A549 (cell line): ENCODE results near the gene KCNQ2. TPM values are rescaled to one million over a fixed set of nuclear protein-coding genes. Genes with fewer than 3 reads are reported as not detected.

Experiments used
- ATAC-seq, 2 experiments: fragments of 200-7000 bp in 1 of 2; fragments of >200 bp in 1 of 2; cut with Nextera tagmentation in 1 of 2; cut with Tn5 transposase in 1 of 2; 3 replicates each; pipeline versions ENCODE4 v1.8.0 to v1.9.1; 2018 to 2020; ENCODE audit warnings: mild to moderate bottlenecking in 1 of 2, moderate library complexity in 1 of 2
- CTCF ChIA-PET: fragments of 300-600 bp; sonication (Branson Sonifier 250); formaldehyde crosslinking; extraction: SDS; loops from one replicate; lab custom pipeline; 2021; ENCODE audit warnings: antibody characterized with exemption, inconsistent platforms; lab: Yijun Ruan, JAX
- POLR2A ChIA-PET: fragments of 350-600 bp; formaldehyde crosslinking; extraction: SDS; loops from one replicate; lab custom pipeline; 2021; ENCODE audit warnings: antibody characterized with exemption, inconsistent platforms; lab: Yijun Ruan, JAX
- DNase-seq, 2 experiments: peaks; one replicate each; pipeline versions ENCODE4 v3.0.0 to v3.0.0-alpha.2; 2011 to 2016; ENCODE audit warnings: low read depth in 1 of 2, low spot score in 1 of 2
- FAIRE-seq: peaks from 2 replicates; lab custom pipeline; 2011; peaks lifted over from hg19 to GRCh38; lab: Jason Lieb, UNC
- H3K27ac ChIP-seq, 2 experiments: fragments of >200 bp; sonication (Bioruptor Twin); formaldehyde crosslinking; 3 replicates each; pipeline ENCODE4 v1.5.1; 2016 to 2017
- H3K4me1 ChIP-seq: fragments of >200 bp; sonication (Bioruptor Twin); formaldehyde crosslinking; 3 replicates; pipeline ENCODE4 v1.6.1; 2016
- H3K4me2 ChIP-seq: fragments of >200 bp; sonication (Bioruptor Twin); formaldehyde crosslinking; 3 replicates; pipeline ENCODE4 v1.6.1; 2016
- H3K4me3 ChIP-seq: fragments of >200 bp; sonication (Bioruptor Twin); formaldehyde crosslinking; 3 replicates; pipeline ENCODE4 v1.5.1; 2016
- H3K9me3 ChIP-seq: fragments of >200 bp; sonication (Bioruptor Twin); formaldehyde crosslinking; 3 replicates; pipeline ENCODE4 v1.6.1; 2016
- CBX2 ChIP-seq: fragments of 200-600 bp; sonication (generic); IDR thresholded peaks from 2 replicates; pipeline ENCODE4 v1.6.1; 2016; ENCODE audit warnings: low read depth, mild to moderate bottlenecking, borderline replicate concordance
- CEBPB ChIP-seq, 2 experiments: fragments of >200 bp in 1 of 2; sonication (Bioruptor Twin) in 1 of 2; formaldehyde crosslinking in 1 of 2; IDR thresholded peaks; 2 replicates each; pipeline ENCODE4 v1.6.1; 2012 to 2016
- EHMT2 ChIP-seq: fragments of 200-600 bp; sonication (generic); IDR thresholded peaks from 2 replicates; pipeline ENCODE4 v1.6.1; 2016; ENCODE audit warnings: antibody characterized with exemption, low read depth, mild to moderate bottlenecking, moderate library complexity
- FOSL2 ChIP-seq, 2 experiments: fragments of 450-650 bp in 1 of 2; fragments of >200 bp in 1 of 2; sonication (Bioruptor Twin) in 1 of 2; formaldehyde crosslinking; IDR thresholded peaks; 2 replicates each; pipeline versions ENCODE4 v1.5.0 to v1.6.1; 2016 to 2020; ENCODE audit warnings: mild to moderate bottlenecking in 1 of 2, moderate library complexity in 1 of 2
- GATA3 ChIP-seq: IDR thresholded peaks from 2 replicates; pipeline ENCODE4 v1.6.1; 2012; ENCODE audit warnings: borderline replicate concordance
- HOXB13 ChIP-seq: fragments of 250-450 bp; sonication (Bioruptor Pico); IDR thresholded peaks from 2 replicates; pipeline ENCODE4 v1.5.0; 2020; ENCODE audit warnings: low read depth, mild to moderate bottlenecking, moderate library complexity
- JUNB ChIP-seq: fragments of >200 bp; sonication (Bioruptor Twin); formaldehyde crosslinking; IDR thresholded peaks from 2 replicates; pipeline ENCODE4 v1.6.1; 2016
- KDM5A ChIP-seq: fragments of 200-600 bp; sonication (generic); IDR thresholded peaks from 2 replicates; pipeline ENCODE4 v1.6.1; 2016; ENCODE audit warnings: antibody characterized with exemption, mild to moderate bottlenecking
- MAZ ChIP-seq: fragments of 150-350 bp; IDR thresholded peaks from 2 replicates; pipeline ENCODE4 v1.6.1; 2014; ENCODE audit warnings: antibody characterized with exemption, low read depth, low read length, borderline replicate concordance
- POLR2AphosphoS2 ChIP-seq: conservative IDR thresholded peaks from 2 replicates; pipeline ENCODE4 v1.6.1; 2012; ENCODE audit warnings: low read length, improper control_type of control experiment, inconsistent platforms
- RFX5 ChIP-seq: fragments of 450-650 bp; IDR thresholded peaks from 2 replicates; pipeline ENCODE4 v1.7.1; 2014; ENCODE audit warnings: antibody characterized with exemption, mild to moderate bottlenecking, moderate library complexity
- SMC3 ChIP-seq: fragments of >200 bp; sonication (Bioruptor Twin); formaldehyde crosslinking; IDR thresholded peaks from 3 replicates; pipeline ENCODE4 v1.6.1; 2018; ENCODE audit warnings: inconsistent platforms
- SREBF2 ChIP-seq: fragments of 450-650 bp; IDR thresholded peaks from 2 replicates; pipeline ENCODE4 v1.6.1; 2014; ENCODE audit warnings: mild to moderate bottlenecking, moderate library complexity
- TFCP2L1 ChIP-seq: fragments of 250-450 bp; sonication (Bioruptor Pico); IDR thresholded peaks from 2 replicates; pipeline ENCODE4 v1.5.0; 2021; ENCODE audit warnings: mild to moderate bottlenecking
- TP53 ChIP-seq: fragments of 250-450 bp; sonication (Bioruptor Pico); IDR thresholded peaks from 2 replicates; pipeline ENCODE4 v1.5.0; 2021; ENCODE audit warnings: mild to moderate bottlenecking, moderate library complexity
- ZC3H11A ChIP-seq: fragments of 450-650 bp; IDR thresholded peaks from 2 replicates; pipeline ENCODE4 v1.6.1; 2014; ENCODE audit warnings: antibody characterized with exemption, mild to moderate bottlenecking
- ZFP36 ChIP-seq: fragments of 450-650 bp; IDR thresholded peaks from 2 replicates; pipeline ENCODE4 v1.6.1; 2014; ENCODE audit warnings: borderline replicate concordance; ENCODE audit not compliant: partially characterized antibody
- ZSCAN20 ChIP-seq: fragments of 250-450 bp; sonication (Bioruptor Pico); IDR thresholded peaks from 2 replicates; pipeline ENCODE4 v1.8.0; 2022; ENCODE audit warnings: mild to moderate bottlenecking, moderate library complexity
- WGBS: methylation state at CpG from one replicate; pipeline ENCODE4 v1.1.6; 2017; ENCODE audit errors: missing lambda C conversion rate; 5-methylcytosine and 5-hydroxymethylcytosine counted together
- polyA plus RNA-seq, 4 experiments: library from polyadenylated mRNA; depleted of rRNA in 3 of 4; stranded (reverse); fragments of >200 nt; fragmentation: RNase III in 1 of 4; extraction: RNeasy Plus Mini Kit Qiagen cat#74134 plus additional on column Dnase treatment in 1 of 4; gene quantifications; 2 replicates in 3 of 4; 3 replicates in 1 of 4; pipeline ENCODE4 v1.2.3, GENCODE V29; 2011 to 2017
- TF ChIP-seq, protein P1 (sequence below): fragments of 250-450 bp; sonication (Bioruptor Pico); IDR thresholded peaks from 2 replicates; pipeline ENCODE4 v1.5.0; 2020; ENCODE audit warnings: low read depth, mild to moderate bottlenecking, moderate library complexity
- TF ChIP-seq, protein P2 (sequence below): fragments of 200-600 bp; sonication (generic); IDR thresholded peaks from 2 replicates; pipeline ENCODE4 v1.6.1; 2016; ENCODE audit warnings: antibody characterized with exemption, mild to moderate bottlenecking, moderate library complexity
- TF ChIP-seq, protein P3 (sequence below): fragments of 250-450 bp; sonication (Bioruptor Pico); IDR thresholded peaks from 2 replicates; pipeline ENCODE4 v1.5.0; 2021; ENCODE audit warnings: mild to moderate bottlenecking, moderate library complexity, borderline replicate concordance

The KCNQ2 gene
- polyA plus RNA-seq, 2 of the 4 experiments (the other 2 are of a cell fraction), result 0.14 to 0.36 TPM

DNA sequence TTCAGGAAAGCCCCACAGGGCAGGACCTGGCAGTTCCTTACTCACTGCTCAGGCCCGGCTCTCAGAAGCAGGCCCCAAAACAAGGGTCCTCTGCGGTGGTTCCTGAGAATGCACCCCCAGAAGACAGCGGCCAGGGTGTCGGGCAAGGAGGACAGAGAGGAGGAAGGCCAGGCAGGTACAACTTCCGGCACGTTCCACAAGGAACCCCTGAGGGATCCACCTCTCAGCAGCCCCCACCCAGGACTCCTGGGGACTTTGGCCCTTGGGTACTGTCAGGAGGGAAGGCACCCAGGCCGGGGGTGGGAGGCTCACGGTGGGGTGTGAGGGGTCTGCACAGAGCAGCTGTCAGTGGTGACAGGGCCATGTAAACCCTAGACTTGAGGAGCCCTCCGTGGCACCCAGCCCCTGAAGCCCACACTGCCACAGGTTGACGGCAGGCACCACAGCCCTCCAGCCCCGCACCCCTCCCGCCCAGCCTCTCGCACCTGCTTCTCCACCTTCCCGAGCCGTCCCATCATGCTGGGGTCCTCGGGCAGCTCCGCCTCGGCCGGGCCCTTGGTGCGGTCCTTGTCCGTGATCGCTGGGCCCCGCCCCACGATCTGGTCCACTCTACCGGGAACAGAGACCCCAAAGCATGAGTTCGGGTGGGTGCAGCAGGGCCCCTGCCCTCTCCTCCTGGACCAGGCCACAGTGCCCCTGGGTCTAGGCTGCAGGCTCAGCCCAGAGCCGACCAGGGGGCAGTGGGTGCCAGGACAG, 64.3 kb downstream of the KCNQ2 start:
- FAIRE-seq (no peak), ATAC-seq (no peak), DNase-seq (no peak)
- TF ChIP-seq CBX2 (no peak), GATA3 (no peak)
- WGBS, result 69% methylated on average over 12 of the region's 27 CpGs
- no peak overlapping the region for H3K4me2 ChIP-seq
- no peaks in the 10 kb centered on the region for H3K4me1 ChIP-seq
- CTCF ChIA-PET, result interaction anchor here (1.3 to 2.2 kb wide), 2 partner anchors 20 to 98 kb away, joined by 3 to 10 read pairs; no protein-coding TSS in a partner anchor
- POLR2A ChIA-PET, result no interaction called here
- H3K9me3 ChIP-seq, result no peaks in the 10 kb centered on the region
- no peak overlapping the region for H3K27ac ChIP-seq
- no peak overlapping the region for H3K4me3 ChIP-seq

DNA sequence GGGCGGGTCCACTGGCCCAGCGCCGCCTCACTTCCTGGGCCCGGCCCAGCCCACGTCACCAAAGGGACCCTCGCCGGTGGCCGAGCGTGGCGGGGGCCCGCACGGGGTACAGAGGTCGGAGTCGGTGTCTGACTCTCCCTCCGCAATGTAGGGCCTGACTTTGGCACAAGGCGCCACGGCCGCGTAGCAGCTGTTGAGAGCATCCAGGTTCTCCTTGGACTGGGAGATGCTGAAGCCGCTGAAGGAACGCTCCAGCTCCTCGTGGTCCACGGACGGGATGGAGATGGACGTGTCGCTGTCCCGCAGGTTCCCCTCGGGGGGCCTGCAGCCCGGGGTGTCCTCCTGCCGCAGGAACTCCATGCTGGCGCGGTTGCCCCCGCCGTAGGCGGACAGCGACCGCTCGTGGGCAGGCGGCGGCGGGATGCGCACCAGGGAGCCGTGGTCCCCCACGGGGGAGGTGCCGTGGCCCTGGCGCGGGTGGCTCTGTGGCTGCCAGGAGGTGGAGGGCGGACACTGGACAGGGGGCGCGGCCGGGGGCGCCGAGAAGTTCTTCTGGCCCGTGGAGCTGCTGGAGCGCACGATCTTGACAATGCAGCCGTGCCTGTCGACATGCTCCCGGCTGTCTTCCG, 65.7 kb downstream of the KCNQ2 start:
- FAIRE-seq (no peak), DNase-seq (no peak), ATAC-seq (no peak)
- ChIA-PET CTCF (interaction anchor here (1.7 kb wide), 1 partner anchor 30 kb away, joined by 3 read pairs; no protein-coding TSS in a partner anchor), POLR2A (no interaction called here)
- Histone ChIP-seq H3K4me3 (no peak overlapping the region), H3K27ac (no peak overlapping the region), H3K4me2 (no peak overlapping the region), H3K9me3 (no peaks in the 10 kb centered on the region), H3K4me1 (peaks cover 3% of the 10 kb centered on the region; the same call in 1 of the 3 replicates)
- 75% methylated on average over 4 of the region's 60 CpGs for WGBS
- TF ChIP-seq MAZ (no peak), SREBF2 (no peak), FOSL2 (IDR thresholded peaks at IDR 0.05) (no peak), FOSL2 (CRISPR knock-in tag; IDR thresholded peaks at IDR 0.05) (no peak), HOXB13 (CRISPR knock-in tag) (no peak), KDM5A (no peak), SMC3 (no peak), CEBPB (IDR thresholded peaks at IDR 0.05) (no peak), POLR2AphosphoS2 (no peak), JUNB (no peak), RFX5 (no peak), EHMT2 (no peak), ZSCAN20 (CRISPR knock-in tag) (no peak), ZC3H11A (no peak)
- TF ChIP-seq, protein P1, sequence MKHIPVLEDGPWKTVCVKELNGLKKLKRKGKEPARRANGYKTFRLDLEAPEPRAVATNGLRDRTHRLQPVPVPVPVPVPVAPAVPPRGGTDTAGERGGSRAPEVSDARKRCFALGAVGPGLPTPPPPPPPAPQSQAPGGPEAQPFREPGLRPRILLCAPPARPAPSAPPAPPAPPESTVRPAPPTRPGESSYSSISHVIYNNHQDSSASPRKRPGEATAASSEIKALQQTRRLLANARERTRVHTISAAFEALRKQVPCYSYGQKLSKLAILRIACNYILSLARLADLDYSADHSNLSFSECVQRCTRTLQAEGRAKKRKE, result no peak

DNA sequence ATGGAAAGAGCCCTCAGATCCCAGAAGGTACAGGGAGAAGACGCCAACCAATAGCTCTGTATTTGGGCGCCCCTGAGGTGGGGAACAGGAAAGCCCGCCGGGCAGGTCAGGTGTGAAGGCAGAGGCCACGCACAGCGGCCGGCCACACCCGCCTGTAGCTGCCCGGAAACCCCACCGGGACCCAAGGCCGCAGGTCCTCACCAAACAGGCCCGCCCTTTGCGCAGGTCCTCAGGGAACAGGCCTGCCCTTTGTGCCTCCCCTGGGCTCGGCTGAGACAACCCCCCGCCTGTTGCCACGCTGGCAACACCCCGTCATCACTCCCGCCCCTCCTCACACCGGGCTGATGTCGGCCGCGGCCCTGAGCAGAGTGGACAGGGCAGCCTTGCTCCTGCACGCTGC, 66.4 kb downstream of the KCNQ2 start:
- FAIRE-seq, result no peak
- Histone ChIP-seq H3K4me3 (no peak overlapping the region), H3K4me2 (no peak overlapping the region), H3K9me3 (no peaks in the 10 kb centered on the region), H3K4me1 (peaks cover 3% of the 10 kb centered on the region; the same call in 1 of the 3 replicates), H3K27ac (no peak overlapping the region)
- ChIA-PET POLR2A (no interaction called here), CTCF (interaction anchor here (1.7 kb wide), 1 partner anchor 29 kb away, joined by 3 read pairs; no protein-coding TSS in a partner anchor)
- TF ChIP-seq ZFP36, result no peak
- TF ChIP-seq ZSCAN20 (CRISPR knock-in tag), result no peak
- no peak for TF ChIP-seq TP53 (CRISPR knock-in tag)
- TF ChIP-seq JUNB, result no peak
- TF ChIP-seq, protein P2, sequence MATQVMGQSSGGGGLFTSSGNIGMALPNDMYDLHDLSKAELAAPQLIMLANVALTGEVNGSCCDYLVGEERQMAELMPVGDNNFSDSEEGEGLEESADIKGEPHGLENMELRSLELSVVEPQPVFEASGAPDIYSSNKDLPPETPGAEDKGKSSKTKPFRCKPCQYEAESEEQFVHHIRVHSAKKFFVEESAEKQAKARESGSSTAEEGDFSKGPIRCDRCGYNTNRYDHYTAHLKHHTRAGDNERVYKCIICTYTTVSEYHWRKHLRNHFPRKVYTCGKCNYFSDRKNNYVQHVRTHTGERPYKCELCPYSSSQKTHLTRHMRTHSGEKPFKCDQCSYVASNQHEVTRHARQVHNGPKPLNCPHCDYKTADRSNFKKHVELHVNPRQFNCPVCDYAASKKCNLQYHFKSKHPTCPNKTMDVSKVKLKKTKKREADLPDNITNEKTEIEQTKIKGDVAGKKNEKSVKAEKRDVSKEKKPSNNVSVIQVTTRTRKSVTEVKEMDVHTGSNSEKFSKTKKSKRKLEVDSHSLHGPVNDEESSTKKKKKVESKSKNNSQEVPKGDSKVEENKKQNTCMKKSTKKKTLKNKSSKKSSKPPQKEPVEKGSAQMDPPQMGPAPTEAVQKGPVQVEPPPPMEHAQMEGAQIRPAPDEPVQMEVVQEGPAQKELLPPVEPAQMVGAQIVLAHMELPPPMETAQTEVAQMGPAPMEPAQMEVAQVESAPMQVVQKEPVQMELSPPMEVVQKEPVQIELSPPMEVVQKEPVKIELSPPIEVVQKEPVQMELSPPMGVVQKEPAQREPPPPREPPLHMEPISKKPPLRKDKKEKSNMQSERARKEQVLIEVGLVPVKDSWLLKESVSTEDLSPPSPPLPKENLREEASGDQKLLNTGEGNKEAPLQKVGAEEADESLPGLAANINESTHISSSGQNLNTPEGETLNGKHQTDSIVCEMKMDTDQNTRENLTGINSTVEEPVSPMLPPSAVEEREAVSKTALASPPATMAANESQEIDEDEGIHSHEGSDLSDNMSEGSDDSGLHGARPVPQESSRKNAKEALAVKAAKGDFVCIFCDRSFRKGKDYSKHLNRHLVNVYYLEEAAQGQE, result no peak
- TF ChIP-seq TFCP2L1, result no peak
- TF ChIP-seq SREBF2, result no peak
- TF ChIP-seq, protein P3, sequence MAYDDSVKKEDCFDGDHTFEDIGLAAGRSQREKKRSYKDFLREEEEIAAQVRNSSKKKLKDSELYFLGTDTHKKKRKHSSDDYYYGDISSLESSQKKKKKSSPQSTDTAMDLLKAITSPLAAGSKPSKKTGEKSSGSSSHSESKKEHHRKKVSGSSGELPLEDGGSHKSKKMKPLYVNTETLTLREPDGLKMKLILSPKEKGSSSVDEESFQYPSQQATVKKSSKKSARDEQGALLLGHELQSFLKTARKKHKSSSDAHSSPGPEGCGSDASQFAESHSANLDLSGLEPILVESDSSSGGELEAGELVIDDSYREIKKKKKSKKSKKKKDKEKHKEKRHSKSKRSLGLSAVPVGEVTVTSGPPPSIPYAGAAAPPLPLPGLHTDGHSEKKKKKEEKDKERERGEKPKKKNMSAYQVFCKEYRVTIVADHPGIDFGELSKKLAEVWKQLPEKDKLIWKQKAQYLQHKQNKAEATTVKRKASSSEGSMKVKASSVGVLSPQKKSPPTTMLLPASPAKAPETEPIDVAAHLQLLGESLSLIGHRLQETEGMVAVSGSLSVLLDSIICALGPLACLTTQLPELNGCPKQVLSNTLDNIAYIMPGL (CRISPR knock-in tag), result no peak
- no peak for TF ChIP-seq POLR2AphosphoS2
- no peak for TF ChIP-seq EHMT2
- ATAC-seq, result no peak
- 76% methylated on average over 17 of the region's 23 CpGs for WGBS
- DNase-seq, result no peak
